ENCODE data around the gene PAPPA2.

DNA sequence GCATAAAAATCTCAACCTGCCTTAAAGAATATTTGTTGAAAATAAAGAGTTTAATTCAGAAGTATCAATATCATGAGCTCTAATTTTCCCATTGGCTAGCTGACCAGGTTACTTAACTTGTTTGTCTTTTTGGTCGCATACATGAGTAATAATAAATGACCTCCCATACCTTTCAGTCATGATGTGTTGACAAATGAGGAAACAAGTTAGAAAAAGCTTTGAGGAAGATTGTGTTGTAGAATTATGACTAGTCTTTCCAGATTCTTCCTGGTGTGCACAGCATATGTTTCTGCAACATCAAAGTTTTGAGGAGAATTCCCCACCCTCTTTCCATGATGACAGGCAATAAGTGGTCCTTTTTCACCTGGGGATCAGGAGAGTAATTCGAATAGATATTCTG is 17.6 kb upstream of the PAPPA2 start:
- TF ChIP-seq YY1 (IDR thresholded peaks at IDR 0.05; ENCODE audit: low read depth) (no peak), CREB1 (IDR thresholded peaks at IDR 0.05; ENCODE audit: low read depth) (no peak), ZBTB7A (IDR thresholded peaks at IDR 0.05; ENCODE audit: low read depth) (no peak), MAX (IDR thresholded peaks at IDR 0.05) (no peak), CEBPB (IDR thresholded peaks at IDR 0.05) (no peak), NFIC (IDR thresholded peaks at IDR 0.05) (no peak)
- TF ChIP-seq, protein P1, sequence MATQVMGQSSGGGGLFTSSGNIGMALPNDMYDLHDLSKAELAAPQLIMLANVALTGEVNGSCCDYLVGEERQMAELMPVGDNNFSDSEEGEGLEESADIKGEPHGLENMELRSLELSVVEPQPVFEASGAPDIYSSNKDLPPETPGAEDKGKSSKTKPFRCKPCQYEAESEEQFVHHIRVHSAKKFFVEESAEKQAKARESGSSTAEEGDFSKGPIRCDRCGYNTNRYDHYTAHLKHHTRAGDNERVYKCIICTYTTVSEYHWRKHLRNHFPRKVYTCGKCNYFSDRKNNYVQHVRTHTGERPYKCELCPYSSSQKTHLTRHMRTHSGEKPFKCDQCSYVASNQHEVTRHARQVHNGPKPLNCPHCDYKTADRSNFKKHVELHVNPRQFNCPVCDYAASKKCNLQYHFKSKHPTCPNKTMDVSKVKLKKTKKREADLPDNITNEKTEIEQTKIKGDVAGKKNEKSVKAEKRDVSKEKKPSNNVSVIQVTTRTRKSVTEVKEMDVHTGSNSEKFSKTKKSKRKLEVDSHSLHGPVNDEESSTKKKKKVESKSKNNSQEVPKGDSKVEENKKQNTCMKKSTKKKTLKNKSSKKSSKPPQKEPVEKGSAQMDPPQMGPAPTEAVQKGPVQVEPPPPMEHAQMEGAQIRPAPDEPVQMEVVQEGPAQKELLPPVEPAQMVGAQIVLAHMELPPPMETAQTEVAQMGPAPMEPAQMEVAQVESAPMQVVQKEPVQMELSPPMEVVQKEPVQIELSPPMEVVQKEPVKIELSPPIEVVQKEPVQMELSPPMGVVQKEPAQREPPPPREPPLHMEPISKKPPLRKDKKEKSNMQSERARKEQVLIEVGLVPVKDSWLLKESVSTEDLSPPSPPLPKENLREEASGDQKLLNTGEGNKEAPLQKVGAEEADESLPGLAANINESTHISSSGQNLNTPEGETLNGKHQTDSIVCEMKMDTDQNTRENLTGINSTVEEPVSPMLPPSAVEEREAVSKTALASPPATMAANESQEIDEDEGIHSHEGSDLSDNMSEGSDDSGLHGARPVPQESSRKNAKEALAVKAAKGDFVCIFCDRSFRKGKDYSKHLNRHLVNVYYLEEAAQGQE (IDR thresholded peaks at IDR 0.05; ENCODE audit: low read depth): no peak
- TF ChIP-seq, protein P2, sequence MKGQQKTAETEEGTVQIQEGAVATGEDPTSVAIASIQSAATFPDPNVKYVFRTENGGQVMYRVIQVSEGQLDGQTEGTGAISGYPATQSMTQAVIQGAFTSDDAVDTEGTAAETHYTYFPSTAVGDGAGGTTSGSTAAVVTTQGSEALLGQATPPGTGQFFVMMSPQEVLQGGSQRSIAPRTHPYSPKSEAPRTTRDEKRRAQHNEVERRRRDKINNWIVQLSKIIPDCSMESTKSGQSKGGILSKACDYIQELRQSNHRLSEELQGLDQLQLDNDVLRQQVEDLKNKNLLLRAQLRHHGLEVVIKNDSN (IDR thresholded peaks at IDR 0.05): no peak

Measured in Ishikawa (cell line).